OCI-LY1 (cell line): ENCODE data around the gene CAMK2D.

Source experiments
- CTCF ChIP-seq: fragments of 200-600 bp; sonication (generic), shearing (Covaris generic); IDR thresholded peaks from 2 replicates; pipeline ENCODE4 v1.5.1; 2017; ENCODE audit warnings: mild to moderate bottlenecking, antibody characterized with exemption, low read length, moderate library complexity, mixed read lengths
- EZH2 ChIP-seq: fragments of 200-600 bp; sonication (generic), shearing (Covaris generic); IDR thresholded peaks from 2 replicates; pipeline ENCODE4 v1.8.0; 2017; ENCODE audit warnings: borderline replicate concordance, mixed run types, mild to moderate bottlenecking, antibody characterized with exemption, low read length, moderate library complexity, mixed read lengths

- TF ChIP-seq CTCF (no peak), EZH2 (no peak)
These were observed 11.2 kb downstream of the CAMK2D start for GRCh38 chr4:113750296-113750695.
